GM18909 (cell line): ENCODE data around the gene WDR83.
"Not testable (repeated sequence)": the region's sequence is repeated elsewhere in the genome, so short reads cannot be mapped to it uniquely, and the experiment has no call there.

Experiments used
- ATAC-seq: cut with Tn5 transposase; IDR thresholded peaks from one replicate; pipeline ENCODE4 v1.9.1; 2021; ENCODE audit warnings: mild to moderate bottlenecking; ENCODE audit not compliant: unreplicated experiment, poor library complexity

WDR83 gene

DNA sequence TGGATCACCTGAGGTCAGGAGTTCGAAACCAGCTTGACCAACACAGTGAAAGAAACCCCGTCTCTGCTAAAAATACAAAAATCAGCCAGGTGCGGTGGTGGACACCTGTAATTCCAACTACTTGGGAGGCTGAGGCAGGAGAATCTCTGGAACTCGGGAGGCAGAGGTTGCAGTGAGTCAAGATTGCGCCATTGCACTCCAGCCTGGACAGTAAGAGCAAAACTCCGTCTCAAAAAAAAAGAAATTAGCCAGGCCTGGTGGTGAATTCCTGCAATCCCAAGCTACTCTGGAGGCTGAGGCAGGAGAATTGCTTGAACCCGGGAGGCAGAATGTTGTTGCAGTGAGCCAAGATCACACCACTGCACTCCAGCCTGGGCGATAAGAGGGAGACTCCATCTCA lies 42.0 kb downstream of the WDR83 start:
- ATAC-seq: no peak

DNA sequence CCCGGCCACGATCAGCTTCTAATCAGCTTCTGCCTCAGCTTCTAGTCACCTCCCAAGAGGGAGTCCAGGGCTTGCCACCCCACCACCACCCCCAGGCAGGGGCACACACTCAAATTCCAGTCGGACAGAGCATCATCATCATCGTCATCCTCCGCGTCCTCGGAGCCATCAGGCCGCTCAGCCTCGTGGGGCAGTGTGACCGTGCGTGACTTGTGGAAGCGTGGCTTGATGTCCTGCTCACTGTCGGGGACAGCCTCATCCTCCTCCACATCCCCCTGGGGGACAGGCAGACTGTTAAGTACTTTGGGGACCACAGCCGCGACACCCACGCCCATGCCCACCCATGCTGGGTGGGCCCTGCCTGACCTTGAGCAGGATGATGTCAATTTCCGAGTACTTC lies 44.6 kb downstream of the WDR83 start:
- ATAC-seq: no peak

DNA sequence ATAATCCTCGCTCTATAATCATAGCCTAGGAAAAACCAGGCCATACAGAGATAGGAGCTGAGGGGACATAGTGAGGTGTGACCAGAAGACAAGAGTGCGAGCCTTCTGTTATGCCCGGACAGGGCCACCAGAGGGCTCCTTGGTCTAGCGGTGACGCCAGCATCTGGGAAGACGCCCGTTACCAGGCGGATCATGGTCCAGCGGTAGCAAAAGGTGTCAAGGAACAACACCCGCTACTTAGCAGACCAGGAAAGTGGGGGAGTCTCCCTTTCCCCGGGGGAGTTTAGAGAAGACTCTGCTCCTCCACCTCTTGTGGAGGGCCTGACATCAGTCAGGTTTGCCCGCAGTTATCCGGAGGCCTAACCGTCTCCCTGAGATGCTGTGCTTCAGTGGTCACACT lies 45.5 kb downstream of the WDR83 start:
- ATAC-seq: not testable (repeated sequence)

DNA sequence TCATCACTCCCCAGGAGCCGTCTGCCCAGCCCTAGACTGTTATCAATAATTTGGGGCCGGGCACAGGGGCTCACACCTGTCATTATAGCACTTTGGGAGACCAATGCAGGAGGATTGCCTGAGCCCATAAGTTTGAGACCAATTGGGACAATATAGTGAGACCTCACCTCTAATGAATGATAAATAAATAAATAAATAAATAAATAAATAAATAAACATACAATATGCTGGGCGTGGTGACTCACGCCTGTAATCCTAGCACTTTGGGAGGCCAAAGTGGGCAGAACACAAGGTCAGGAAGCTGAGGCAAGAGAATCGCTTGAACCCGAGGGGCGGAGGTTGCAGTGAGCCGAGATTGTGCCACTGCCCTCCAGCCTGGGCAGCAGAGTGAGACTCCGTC lies 46.7 kb downstream of the WDR83 start:
- not testable (repeated sequence) for ATAC-seq

DNA sequence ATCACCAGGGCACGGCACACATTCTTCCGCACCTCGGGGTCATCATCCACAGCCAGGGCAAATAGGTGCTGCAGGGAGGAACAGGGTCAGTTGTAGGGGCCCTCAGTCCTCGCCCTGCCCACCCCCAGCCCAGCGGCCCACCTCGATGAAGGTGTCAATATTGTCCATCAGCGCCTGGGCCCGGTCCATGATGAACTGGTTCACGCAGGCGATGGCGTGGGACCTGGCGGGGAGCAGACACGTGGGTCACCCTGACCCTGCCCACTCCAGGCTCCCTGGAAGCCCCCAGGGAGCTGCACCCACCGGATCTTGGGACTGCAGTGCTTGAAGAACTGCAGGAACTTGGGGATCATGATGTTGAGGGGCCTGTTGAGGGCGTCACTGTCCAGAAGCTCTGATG lies 48.5 kb downstream of the WDR83 start:
- ATAC-seq: no peak

DNA sequence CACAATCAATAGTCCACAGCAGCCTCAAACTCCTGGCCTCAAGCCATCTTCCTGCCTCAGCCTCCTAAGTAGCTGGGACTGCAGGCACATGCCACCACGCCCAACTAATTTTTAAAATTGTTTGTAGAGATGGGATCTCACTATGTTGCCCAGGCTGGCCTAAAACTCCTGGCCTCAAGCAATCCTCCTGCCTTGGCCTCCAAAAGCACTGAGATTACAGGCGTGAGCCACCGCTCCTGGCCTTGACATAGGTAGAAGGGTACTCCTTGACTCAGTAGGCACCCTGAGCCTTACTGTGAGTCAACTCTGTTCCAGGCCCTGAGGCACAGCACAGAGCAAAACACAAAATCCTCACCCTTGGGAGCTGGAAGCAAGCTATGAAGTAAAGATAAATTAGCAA lies 49.3 kb downstream of the WDR83 start:
- no peak for ATAC-seq

DNA sequence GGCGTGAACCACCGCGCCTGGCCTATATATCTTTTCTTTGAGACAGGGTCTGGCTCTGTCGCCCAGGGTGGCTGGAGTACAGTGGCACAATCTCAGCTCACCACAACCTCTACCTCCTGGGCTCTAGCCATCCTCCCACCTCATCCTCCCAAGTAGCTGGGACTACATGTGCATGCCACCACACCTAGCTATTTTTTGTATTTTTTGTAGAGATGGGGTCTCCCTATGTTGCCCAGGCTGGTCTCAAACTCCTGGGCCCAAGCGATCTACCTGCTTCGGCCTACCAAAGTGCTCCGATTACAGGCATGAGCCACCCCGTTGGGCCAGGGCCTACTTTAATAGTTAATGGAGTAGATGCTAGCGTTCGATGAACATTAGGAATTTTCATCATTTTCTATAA lies 53.7 kb downstream of the WDR83 start:
- no peak for ATAC-seq

DNA sequence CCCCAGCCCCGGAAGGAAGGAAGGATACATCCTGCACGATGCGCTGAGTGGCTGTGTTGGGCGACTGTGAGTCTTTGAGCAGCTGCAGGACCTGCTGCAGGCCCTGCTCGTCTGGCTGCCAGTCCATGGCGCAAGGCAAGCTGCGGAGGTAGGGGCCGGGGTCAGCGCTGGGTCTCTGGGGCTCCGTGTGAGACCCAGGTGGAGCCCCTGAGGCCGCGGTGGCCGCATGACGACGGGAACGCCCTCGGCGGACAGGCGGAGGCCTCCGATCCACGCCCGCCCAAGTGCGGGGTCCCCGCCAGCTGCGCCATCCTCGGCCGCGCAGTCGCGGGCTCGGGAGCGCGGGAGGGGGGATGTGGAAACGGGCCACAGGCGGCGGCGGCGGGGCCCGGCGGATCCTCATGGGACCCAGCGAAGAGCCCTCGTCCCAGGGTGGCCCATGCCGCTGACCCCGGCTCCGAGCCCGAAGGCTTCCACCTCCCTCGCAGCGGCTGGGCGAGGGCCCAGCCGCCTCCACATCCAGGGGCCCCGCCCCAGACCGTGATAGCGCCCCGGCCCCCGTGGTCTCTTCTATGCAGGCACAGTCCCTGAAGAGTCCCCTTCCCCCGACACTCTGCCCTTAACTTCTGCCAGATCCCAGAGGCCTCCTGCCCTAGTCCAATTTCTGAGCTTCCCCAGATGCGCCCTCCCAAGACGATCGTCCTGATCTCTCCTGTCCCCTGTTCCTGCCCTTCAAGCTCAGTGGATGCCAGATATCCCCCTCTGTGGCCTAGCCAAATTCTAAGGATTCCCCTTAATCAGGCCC lies 54.4 kb downstream of the WDR83 start:
- ATAC-seq: no peak

DNA sequence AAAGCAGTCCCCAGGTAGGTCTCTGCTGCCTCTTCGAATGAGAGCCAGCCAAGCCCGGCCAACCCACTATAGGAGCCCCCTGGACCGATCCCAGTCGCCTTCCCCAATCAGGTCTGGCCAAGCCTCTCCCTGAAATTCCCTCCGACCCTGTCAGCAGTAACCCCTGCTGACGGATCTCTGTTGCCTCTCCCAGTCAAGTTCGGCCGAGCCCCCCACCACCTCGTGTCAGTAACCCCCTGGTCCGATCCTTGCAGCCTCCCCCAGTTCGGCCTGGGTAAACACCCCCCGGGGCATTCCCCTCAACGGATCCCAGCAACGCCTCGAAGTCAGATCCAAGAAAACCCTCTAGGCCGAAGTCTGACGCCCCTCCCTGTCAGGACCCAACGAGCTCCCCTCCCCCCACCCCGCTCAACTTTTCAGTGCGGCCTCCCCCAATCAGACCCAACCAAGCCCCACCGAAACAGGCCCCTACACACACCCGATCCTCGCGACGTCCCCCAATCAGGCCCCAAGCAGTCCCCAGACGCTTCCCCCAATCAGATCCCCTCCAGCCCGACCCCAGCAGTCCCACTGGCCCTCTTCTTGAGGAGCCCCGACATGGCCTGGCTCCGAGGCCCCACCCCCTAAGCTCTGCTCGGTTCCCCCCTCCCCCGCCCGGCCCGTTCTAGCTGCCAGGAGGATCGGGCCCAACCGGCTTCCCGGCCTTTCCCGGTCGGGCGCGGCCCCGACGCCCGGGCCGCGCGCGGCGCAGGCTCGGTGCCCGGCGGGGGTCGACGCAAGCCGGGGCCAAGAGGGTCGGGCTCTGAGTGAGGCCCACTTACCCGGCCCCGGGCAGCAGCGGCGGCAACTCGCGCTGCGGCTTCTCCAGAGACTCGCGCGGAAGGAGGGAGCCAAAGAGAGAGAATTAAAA lies 55.3 kb downstream of the WDR83 start:
- ATAC-seq: peak; percentile 30

DNA sequence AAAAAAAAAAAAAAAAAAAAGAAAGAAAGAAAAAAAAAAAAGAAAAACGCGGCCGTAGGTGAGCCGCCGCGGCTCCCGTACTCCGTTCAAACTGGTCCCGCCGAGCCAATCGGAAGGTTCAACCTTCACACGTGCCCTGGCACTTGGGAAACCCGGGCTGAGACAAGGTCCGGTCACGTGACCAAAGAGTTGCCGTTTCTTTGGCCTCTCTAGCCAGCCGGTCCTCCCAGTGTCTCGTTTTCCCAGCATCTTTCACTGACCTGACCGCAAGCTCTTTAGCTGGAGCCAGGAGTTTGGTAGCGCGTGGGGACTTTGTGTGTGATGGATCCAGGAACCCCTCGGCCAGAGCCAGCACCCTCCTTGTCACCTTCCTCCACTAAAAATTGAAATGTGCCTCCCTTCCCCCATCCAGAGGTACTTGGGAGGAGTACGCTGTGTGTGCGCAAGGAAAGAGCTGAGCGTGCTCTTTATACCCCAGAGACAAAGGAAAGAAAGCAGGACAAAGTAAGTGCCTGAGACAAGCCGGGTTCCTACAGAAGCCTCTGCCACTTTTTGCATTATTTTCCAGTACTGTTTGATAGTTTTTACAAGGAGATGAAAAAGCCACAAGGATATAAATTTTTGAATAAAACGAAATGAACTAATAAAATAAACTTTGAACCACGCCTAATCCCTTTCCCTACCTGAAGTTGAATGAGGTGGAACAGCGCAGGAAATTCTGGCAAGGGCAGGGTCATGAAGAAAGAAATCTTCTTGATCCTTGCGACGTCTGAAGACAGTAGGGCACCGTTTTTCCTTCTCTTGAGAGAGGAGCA lies 56.2 kb downstream of the WDR83 start:
- peak; percentile 83 for ATAC-seq

DNA sequence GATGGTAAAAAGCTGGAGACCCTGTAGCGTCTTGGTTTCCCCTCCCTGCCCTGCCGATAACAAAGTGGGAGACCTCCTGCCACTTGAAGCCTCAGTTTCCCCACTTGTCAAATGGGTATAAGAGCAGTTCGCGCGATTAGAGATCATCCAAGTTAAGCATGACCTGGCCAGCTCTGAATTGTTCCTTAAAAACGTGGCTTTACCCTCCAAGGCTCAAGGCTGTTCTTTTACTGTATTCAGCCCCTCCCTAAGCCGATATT lies 56.7 kb downstream of the WDR83 start:
- no peak for ATAC-seq

DNA sequence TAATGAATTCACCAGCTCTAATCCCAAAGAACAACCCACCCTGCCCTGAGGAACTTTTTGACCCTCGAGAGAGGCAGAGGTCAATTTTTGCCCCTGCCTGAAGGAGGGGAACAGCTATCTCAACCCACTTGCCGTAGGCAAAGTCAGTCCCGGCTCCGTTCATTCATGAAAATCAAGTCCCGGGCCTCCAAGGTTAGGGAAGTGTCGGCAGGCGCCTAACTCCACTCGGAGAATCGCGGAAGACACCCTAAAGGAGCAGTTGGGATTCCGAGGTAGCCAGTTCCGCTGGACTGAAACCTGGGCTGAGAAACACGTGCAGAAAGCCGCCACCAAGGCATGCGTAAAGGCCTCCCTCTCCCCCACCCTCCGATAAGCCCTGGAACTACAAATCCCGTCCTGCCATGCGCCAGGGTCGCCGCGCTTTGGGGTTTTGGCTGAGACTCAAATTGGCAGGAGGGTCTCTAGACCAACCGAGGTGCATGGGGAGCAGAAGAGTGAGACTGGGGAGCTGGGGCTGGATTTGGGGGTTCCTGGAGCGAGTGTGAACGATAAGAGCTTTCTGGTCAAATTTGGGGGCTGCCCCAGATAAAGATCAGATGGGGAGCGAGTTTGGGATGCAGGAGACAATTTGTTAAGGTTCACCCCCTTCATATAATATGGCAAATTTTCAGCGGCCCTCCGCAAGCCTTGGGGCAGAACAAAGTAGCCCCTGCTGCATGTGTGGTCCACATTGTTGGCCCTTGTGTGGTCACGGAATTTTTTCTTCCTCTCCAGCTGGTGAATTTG lies 57.2 kb downstream of the WDR83 start, which contains the start of gene TNPO2:
TSS of gene TNPO2 (minus strand) at position 292 of the 786 bp plus-strand sequence. CDS start 2,955 bp downstream, outside the sequence.
- no peak for ATAC-seq
